ENCODE data around the gene SORBS1. TPM values are rescaled to one million over a fixed set of nuclear protein-coding genes. Genes with fewer than 3 reads are reported as not detected.

The SORBS1 gene
- total RNA-seq, 4 donors from 2014 or later, result 28.1 to 92.5 (median 41.7) TPM

DNA sequence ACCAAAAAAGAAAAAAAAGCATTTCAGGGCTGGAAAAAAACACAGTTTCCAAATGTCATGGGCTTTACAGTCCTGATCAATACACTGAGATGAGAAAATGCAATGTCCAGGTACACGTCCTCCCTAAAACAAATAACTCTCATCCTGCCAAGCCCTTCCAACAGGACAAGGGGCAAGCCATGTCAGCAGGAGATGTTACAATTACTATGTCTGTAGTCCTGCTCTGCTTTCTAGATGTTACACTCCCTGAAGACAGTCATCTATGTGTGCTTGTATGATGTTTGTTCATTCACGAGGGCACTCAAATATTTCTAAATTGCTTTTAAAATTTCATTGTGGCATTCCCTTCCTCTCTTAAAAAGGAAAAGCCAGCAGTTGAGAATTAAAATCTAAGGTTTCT is 103.2 kb downstream of the SORBS1 start:
- Histone ChIP-seq H3K36me3 (no peaks in the 10 kb centered on the region), H3K4me3 (no peak overlapping the region), H3K27me3 (no peaks in the 10 kb centered on the region), H3K4me1 (peaks cover 11% of the 10 kb centered on the region), H3K9me3 (no peaks in the 10 kb centered on the region), H3K27ac (no peak overlapping the region)
- DNase-seq (ENCODE audit: low spot score in 2 of 2), result no peak
- 91% methylated on average over 2 of the region's 2 CpGs for WGBS
- TF ChIP-seq EP300 (IDR thresholded peaks at IDR 0.05) (no peak), POLR2AphosphoS5 (IDR thresholded peaks at IDR 0.05) (no peak), POLR2A (IDR thresholded peaks at IDR 0.05) (no peak)
- TF ChIP-seq, protein P1, sequence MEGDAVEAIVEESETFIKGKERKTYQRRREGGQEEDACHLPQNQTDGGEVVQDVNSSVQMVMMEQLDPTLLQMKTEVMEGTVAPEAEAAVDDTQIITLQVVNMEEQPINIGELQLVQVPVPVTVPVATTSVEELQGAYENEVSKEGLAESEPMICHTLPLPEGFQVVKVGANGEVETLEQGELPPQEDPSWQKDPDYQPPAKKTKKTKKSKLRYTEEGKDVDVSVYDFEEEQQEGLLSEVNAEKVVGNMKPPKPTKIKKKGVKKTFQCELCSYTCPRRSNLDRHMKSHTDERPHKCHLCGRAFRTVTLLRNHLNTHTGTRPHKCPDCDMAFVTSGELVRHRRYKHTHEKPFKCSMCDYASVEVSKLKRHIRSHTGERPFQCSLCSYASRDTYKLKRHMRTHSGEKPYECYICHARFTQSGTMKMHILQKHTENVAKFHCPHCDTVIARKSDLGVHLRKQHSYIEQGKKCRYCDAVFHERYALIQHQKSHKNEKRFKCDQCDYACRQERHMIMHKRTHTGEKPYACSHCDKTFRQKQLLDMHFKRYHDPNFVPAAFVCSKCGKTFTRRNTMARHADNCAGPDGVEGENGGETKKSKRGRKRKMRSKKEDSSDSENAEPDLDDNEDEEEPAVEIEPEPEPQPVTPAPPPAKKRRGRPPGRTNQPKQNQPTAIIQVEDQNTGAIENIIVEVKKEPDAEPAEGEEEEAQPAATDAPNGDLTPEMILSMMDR (IDR thresholded peaks at IDR 0.05), result no peak

DNA sequence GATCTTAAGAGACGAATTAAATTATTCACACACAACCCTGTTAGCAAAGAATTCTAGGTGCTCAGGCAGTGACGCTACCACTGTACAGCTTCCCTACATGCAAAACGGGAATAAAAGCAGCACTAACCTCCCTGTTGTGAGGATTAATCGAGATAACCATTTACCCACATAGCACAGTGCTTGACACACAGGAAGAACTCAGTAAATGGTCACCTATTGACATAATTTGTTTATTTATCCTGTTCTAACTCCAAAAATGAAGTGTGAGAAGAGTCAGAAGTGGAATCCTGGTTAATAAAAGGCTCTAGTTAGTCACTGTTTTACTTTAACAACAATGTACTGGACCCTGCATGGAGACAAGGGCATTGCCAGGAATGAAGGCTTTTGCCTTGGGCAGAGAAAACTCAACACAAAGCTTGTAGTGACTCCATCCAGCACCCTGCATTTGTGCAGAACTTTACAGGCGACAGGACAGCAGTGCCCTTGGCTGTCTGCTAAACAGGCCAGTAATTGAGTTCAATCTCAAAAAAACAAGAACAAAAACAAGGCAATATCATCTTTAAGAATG is 103.8 kb downstream of the SORBS1 start:
- H3K9me3 ChIP-seq, result no peaks in the 10 kb centered on the region
- H3K4me1 ChIP-seq, result peaks cover 11% of the 10 kb centered on the region
- no peaks in the 10 kb centered on the region for H3K27me3 ChIP-seq
- no peak overlapping the region for H3K4me3 ChIP-seq
- no peak overlapping the region for H3K27ac ChIP-seq
- 70% methylated on average over 5 of the region's 5 CpGs for WGBS
- no peak for DNase-seq (ENCODE audit: low spot score in 2 of 2)
- no peak for TF ChIP-seq EP300 (IDR thresholded peaks at IDR 0.05)
- TF ChIP-seq POLR2A (IDR thresholded peaks at IDR 0.05), result no peak
- TF ChIP-seq, protein P1 (IDR thresholded peaks at IDR 0.05), result no peak
- no peak for TF ChIP-seq POLR2AphosphoS5 (IDR thresholded peaks at IDR 0.05)
- no peaks in the 10 kb centered on the region for H3K36me3 ChIP-seq

DNA sequence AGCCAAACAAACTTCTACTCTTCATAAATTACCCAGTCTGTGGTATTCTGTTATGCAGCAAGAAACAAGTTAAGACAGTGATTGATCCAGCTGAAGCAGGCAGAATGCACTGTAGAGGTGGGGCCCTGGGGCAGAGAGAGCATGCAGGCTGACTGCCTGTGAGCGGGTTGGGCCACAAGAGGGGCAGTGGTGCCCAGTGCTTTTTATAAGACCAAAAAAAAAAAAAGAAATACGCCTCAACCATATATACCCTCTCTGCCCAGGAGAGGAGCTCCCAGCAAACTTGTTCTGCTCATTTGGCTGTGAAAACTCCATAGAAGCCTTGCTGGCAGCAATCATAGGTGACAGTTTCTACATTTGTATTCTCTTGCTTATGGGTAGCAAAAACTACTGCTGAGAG is 104.7 kb downstream of the SORBS1 start:
- no peak overlapping the region for H3K27ac ChIP-seq
- TF ChIP-seq POLR2A (IDR thresholded peaks at IDR 0.05), result no peak
- TF ChIP-seq POLR2AphosphoS5 (IDR thresholded peaks at IDR 0.05), result no peak
- no peak for TF ChIP-seq EP300 (IDR thresholded peaks at IDR 0.05)
- TF ChIP-seq, protein P1 (IDR thresholded peaks at IDR 0.05), result no peak
- H3K9me3 ChIP-seq, result no peaks in the 10 kb centered on the region
- H3K27me3 ChIP-seq, result no peaks in the 10 kb centered on the region
- 60% methylated on average over 2 of the region's 2 CpGs for WGBS
- no peak for DNase-seq (ENCODE audit: low spot score in 2 of 2)
- H3K4me1 ChIP-seq, result peaks cover 11% of the 10 kb centered on the region
- no peaks in the 10 kb centered on the region for H3K36me3 ChIP-seq
- no peak overlapping the region for H3K4me3 ChIP-seq

DNA sequence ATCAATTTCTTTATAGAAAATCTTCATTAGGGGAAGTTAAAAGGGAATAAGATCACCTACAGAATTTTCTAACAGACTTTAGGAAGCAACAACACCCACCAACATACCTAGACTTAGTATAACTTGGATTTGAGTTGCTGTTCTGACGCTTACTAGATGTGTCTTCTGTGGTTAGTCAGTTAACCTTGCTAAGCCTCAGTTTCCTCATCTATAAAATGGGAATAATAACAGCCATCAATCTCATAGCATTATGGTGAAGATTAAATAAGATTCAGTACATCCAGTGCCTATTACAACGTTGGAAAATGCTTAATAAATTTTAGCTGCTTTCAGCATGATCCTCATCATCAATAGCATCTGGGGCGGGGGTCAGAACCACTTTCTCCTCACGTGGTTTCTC is 106.2 kb downstream of the SORBS1 start:
- no peak for DNase-seq (ENCODE audit: low spot score in 2 of 2)
- TF ChIP-seq EP300 (IDR thresholded peaks at IDR 0.05) (no peak), POLR2A (IDR thresholded peaks at IDR 0.05) (no peak), POLR2AphosphoS5 (IDR thresholded peaks at IDR 0.05) (no peak)
- TF ChIP-seq, protein P1 (IDR thresholded peaks at IDR 0.05), result no peak
- Histone ChIP-seq H3K4me1 (peaks cover 11% of the 10 kb centered on the region), H3K36me3 (no peaks in the 10 kb centered on the region), H3K27ac (no peak overlapping the region), H3K4me3 (no peak overlapping the region), H3K27me3 (no peaks in the 10 kb centered on the region), H3K9me3 (no peaks in the 10 kb centered on the region)
- 77% methylated on average over 4 of the region's 4 CpGs for WGBS

GRCh38 chr10:95454356-95454755 is 106.8 kb downstream of the SORBS1 start:
- H3K9me3 ChIP-seq, result no peaks in the 10 kb centered on the region
- peaks cover 11% of the 10 kb centered on the region for H3K4me1 ChIP-seq
- no peak overlapping the region for H3K27ac ChIP-seq
- TF ChIP-seq POLR2AphosphoS5 (IDR thresholded peaks at IDR 0.05), result no peak
- TF ChIP-seq EP300 (IDR thresholded peaks at IDR 0.05), result no peak
- TF ChIP-seq, protein P1 (IDR thresholded peaks at IDR 0.05), result no peak
- no peak for TF ChIP-seq POLR2A (IDR thresholded peaks at IDR 0.05)
- H3K27me3 ChIP-seq, result no peaks in the 10 kb centered on the region
- H3K4me3 ChIP-seq, result no peak overlapping the region
- DNase-seq (ENCODE audit: low spot score in 2 of 2), result no peak
- no peaks in the 10 kb centered on the region for H3K36me3 ChIP-seq
- 80% methylated on average over 3 of the region's 3 CpGs for WGBS

Measured in suprapubic skin (tissue), 4 donors.